A549 (cell line): ENCODE measurements around the gene BANF1. TPM values are rescaled to one million over a fixed set of nuclear protein-coding genes. Genes with fewer than 3 reads are reported as not detected.

Source experiments
- ATAC-seq, 2 experiments: fragments of 200-7000 bp in 1 of 2; fragments of >200 bp in 1 of 2; cut with Nextera tagmentation in 1 of 2; cut with Tn5 transposase in 1 of 2; 3 replicates each; pipeline versions ENCODE4 v1.8.0 to v1.9.1; 2018 to 2020; ENCODE audit warnings: mild to moderate bottlenecking in 1 of 2, moderate library complexity in 1 of 2
- CTCF ChIA-PET: fragments of 300-600 bp; sonication (Branson Sonifier 250); formaldehyde crosslinking; extraction: SDS; loops from one replicate; lab custom pipeline; 2021; ENCODE audit warnings: antibody characterized with exemption, inconsistent platforms; lab: Yijun Ruan, JAX
- POLR2A ChIA-PET: fragments of 350-600 bp; formaldehyde crosslinking; extraction: SDS; loops from one replicate; lab custom pipeline; 2021; ENCODE audit warnings: antibody characterized with exemption, inconsistent platforms; lab: Yijun Ruan, JAX
- DNase-seq, 2 experiments: peaks; one replicate each; pipeline versions ENCODE4 v3.0.0 to v3.0.0-alpha.2; 2011 to 2016; ENCODE audit warnings: low read depth in 1 of 2, low spot score in 1 of 2
- FAIRE-seq: peaks from 2 replicates; lab custom pipeline; 2011; peaks lifted over from hg19 to GRCh38; lab: Jason Lieb, UNC
- H3K27ac ChIP-seq, 2 experiments: fragments of >200 bp; sonication (Bioruptor Twin); formaldehyde crosslinking; 3 replicates each; pipeline ENCODE4 v1.5.1; 2016 to 2017
- H3K4me1 ChIP-seq: fragments of >200 bp; sonication (Bioruptor Twin); formaldehyde crosslinking; 3 replicates; pipeline ENCODE4 v1.6.1; 2016
- H3K4me2 ChIP-seq: fragments of >200 bp; sonication (Bioruptor Twin); formaldehyde crosslinking; 3 replicates; pipeline ENCODE4 v1.6.1; 2016
- H3K4me3 ChIP-seq: fragments of >200 bp; sonication (Bioruptor Twin); formaldehyde crosslinking; 3 replicates; pipeline ENCODE4 v1.5.1; 2016
- H3K9me3 ChIP-seq: fragments of >200 bp; sonication (Bioruptor Twin); formaldehyde crosslinking; 3 replicates; pipeline ENCODE4 v1.6.1; 2016
- BHLHE40 ChIP-seq: IDR thresholded peaks from 2 replicates; pipeline ENCODE4 v1.6.1; 2012; ENCODE audit warnings: low read depth, low read length, inconsistent platforms
- CBX8 ChIP-seq: fragments of 200-600 bp; sonication (generic); IDR thresholded peaks from 2 replicates; pipeline ENCODE4 v1.6.1; 2016
- CHD2 ChIP-seq: fragments of 150-350 bp; IDR thresholded peaks from 2 replicates; pipeline ENCODE4 v1.6.1; 2014; ENCODE audit warnings: low read length; ENCODE audit not compliant: partially characterized antibody
- CHD4 ChIP-seq: fragments of 200-600 bp; sonication (generic); IDR thresholded peaks from 2 replicates; pipeline ENCODE4 v1.6.1; 2016; ENCODE audit warnings: antibody characterized with exemption, mild to moderate bottlenecking, borderline replicate concordance
- ESRRA ChIP-seq: fragments of 150-350 bp; IDR thresholded peaks from 2 replicates; pipeline ENCODE4 v1.6.1; 2014; ENCODE audit warnings: mild to moderate bottlenecking, low read length, borderline replicate concordance
- FOSB ChIP-seq: fragments of 250-450 bp; sonication (Bioruptor Pico); IDR thresholded peaks from 2 replicates; pipeline ENCODE4 v1.5.0; 2020; ENCODE audit warnings: mild to moderate bottlenecking, moderate library complexity
- FOSL2 ChIP-seq, 2 experiments: fragments of 450-650 bp in 1 of 2; fragments of >200 bp in 1 of 2; sonication (Bioruptor Twin) in 1 of 2; formaldehyde crosslinking; IDR thresholded peaks; 2 replicates each; pipeline versions ENCODE4 v1.5.0 to v1.6.1; 2016 to 2020; ENCODE audit warnings: mild to moderate bottlenecking in 1 of 2, moderate library complexity in 1 of 2
- HDAC2 ChIP-seq: fragments of 200-600 bp; sonication (generic); IDR thresholded peaks from 2 replicates; pipeline ENCODE4 v1.6.1; 2016
- HOXA7 ChIP-seq: fragments of 250-450 bp; sonication (Bioruptor Pico); IDR thresholded peaks from 2 replicates; pipeline ENCODE4 v1.5.0; 2020; ENCODE audit warnings: mild to moderate bottlenecking, moderate library complexity
- HOXB13 ChIP-seq: fragments of 250-450 bp; sonication (Bioruptor Pico); IDR thresholded peaks from 2 replicates; pipeline ENCODE4 v1.5.0; 2020; ENCODE audit warnings: low read depth, mild to moderate bottlenecking, moderate library complexity
- HOXB5 ChIP-seq: fragments of 250-450 bp; sonication (Bioruptor Pico); IDR thresholded peaks from 2 replicates; pipeline ENCODE4 v1.5.0; 2020; ENCODE audit warnings: mild to moderate bottlenecking, moderate library complexity
- JUN ChIP-seq, 2 experiments: fragments of >200 bp; sonication (Bioruptor Twin); formaldehyde crosslinking; IDR thresholded peaks; 2 replicates in 1 of 2; 3 replicates in 1 of 2; pipeline ENCODE4 v1.6.1; 2016 to 2017
- JUNB ChIP-seq: fragments of >200 bp; sonication (Bioruptor Twin); formaldehyde crosslinking; IDR thresholded peaks from 2 replicates; pipeline ENCODE4 v1.6.1; 2016
- KDM1A ChIP-seq: fragments of 200-600 bp; sonication (generic); IDR thresholded peaks from 2 replicates; pipeline ENCODE4 v1.6.1; 2016; ENCODE audit warnings: low read depth, mild to moderate bottlenecking
- MAFK ChIP-seq: fragments of 450-650 bp; IDR thresholded peaks from 2 replicates; pipeline ENCODE4 v1.6.1; 2014; ENCODE audit not compliant: partially characterized antibody
- MYC ChIP-seq: IDR thresholded peaks from 2 replicates; pipeline ENCODE4 v1.6.1; 2012; ENCODE audit warnings: mild to moderate bottlenecking, inconsistent platforms, low read length, improper control_type of control experiment, borderline replicate concordance
- NFE2L2 ChIP-seq: fragments of 150-350 bp; conservative IDR thresholded peaks from 2 replicates; pipeline ENCODE4 v1.6.1; 2014; ENCODE audit warnings: low read length
- NR3C1 ChIP-seq: fragments of >200 bp; sonication (Bioruptor Twin); formaldehyde crosslinking; IDR thresholded peaks from 3 replicates; pipeline ENCODE4 v1.6.1; 2017
- POLR2A ChIP-seq: IDR thresholded peaks from 2 replicates; pipeline ENCODE4 v1.6.1; 2012; ENCODE audit warnings: mild to moderate bottlenecking, low read length
- POLR2AphosphoS2 ChIP-seq: conservative IDR thresholded peaks from 2 replicates; pipeline ENCODE4 v1.6.1; 2012; ENCODE audit warnings: low read length, improper control_type of control experiment, inconsistent platforms
- RAD21 ChIP-seq, 2 experiments: fragments of >200 bp in 1 of 2; sonication (Bioruptor Twin) in 1 of 2; formaldehyde crosslinking in 1 of 2; IDR thresholded peaks in 1 of 2; conservative IDR thresholded peaks in 1 of 2; 2 replicates in 1 of 2; 3 replicates in 1 of 2; pipeline ENCODE4 v1.6.1; 2012 to 2018; ENCODE audit warnings: inconsistent platforms in 1 of 2
- RCOR1 ChIP-seq: fragments of 150-350 bp; IDR thresholded peaks from 2 replicates; pipeline ENCODE4 v1.6.1; 2014; ENCODE audit warnings: antibody characterized with exemption, low read length, low read depth
- RFX5 ChIP-seq: fragments of 450-650 bp; IDR thresholded peaks from 2 replicates; pipeline ENCODE4 v1.7.1; 2014; ENCODE audit warnings: antibody characterized with exemption, mild to moderate bottlenecking, moderate library complexity
- SMC3 ChIP-seq: fragments of >200 bp; sonication (Bioruptor Twin); formaldehyde crosslinking; IDR thresholded peaks from 3 replicates; pipeline ENCODE4 v1.6.1; 2018; ENCODE audit warnings: inconsistent platforms
- SREBF2 ChIP-seq: fragments of 450-650 bp; IDR thresholded peaks from 2 replicates; pipeline ENCODE4 v1.6.1; 2014; ENCODE audit warnings: mild to moderate bottlenecking, moderate library complexity
- TFCP2L1 ChIP-seq: fragments of 250-450 bp; sonication (Bioruptor Pico); IDR thresholded peaks from 2 replicates; pipeline ENCODE4 v1.5.0; 2021; ENCODE audit warnings: mild to moderate bottlenecking
- TP53 ChIP-seq: fragments of 250-450 bp; sonication (Bioruptor Pico); IDR thresholded peaks from 2 replicates; pipeline ENCODE4 v1.5.0; 2021; ENCODE audit warnings: mild to moderate bottlenecking, moderate library complexity
- ZFP36 ChIP-seq: fragments of 450-650 bp; IDR thresholded peaks from 2 replicates; pipeline ENCODE4 v1.6.1; 2014; ENCODE audit warnings: borderline replicate concordance; ENCODE audit not compliant: partially characterized antibody
- WGBS: methylation state at CpG from one replicate; pipeline ENCODE4 v1.1.6; 2017; ENCODE audit errors: missing lambda C conversion rate; 5-methylcytosine and 5-hydroxymethylcytosine counted together
- polyA plus RNA-seq, 4 experiments: library from polyadenylated mRNA; depleted of rRNA in 3 of 4; stranded (reverse); fragments of >200 nt; fragmentation: RNase III in 1 of 4; extraction: RNeasy Plus Mini Kit Qiagen cat#74134 plus additional on column Dnase treatment in 1 of 4; gene quantifications; 2 replicates in 3 of 4; 3 replicates in 1 of 4; pipeline ENCODE4 v1.2.3, GENCODE V29; 2011 to 2017
- TF ChIP-seq, protein P1 (sequence below): fragments of 450-650 bp; IDR thresholded peaks from 2 replicates; pipeline ENCODE4 v1.6.1; 2014; ENCODE audit warnings: antibody characterized with exemption
- TF ChIP-seq, protein P2 (sequence below): IDR thresholded peaks from 2 replicates; pipeline ENCODE4 v1.6.1; 2012
- TF ChIP-seq, protein P3 (sequence below): fragments of 250-450 bp; sonication (Bioruptor Pico); IDR thresholded peaks from 2 replicates; pipeline ENCODE4 v1.5.0; 2021; ENCODE audit warnings: mild to moderate bottlenecking, moderate library complexity, borderline replicate concordance

The BANF1 gene
- polyA plus RNA-seq, 2 of the 4 experiments (the other 2 are of a cell fraction), result 309 to 399 TPM

DNA sequence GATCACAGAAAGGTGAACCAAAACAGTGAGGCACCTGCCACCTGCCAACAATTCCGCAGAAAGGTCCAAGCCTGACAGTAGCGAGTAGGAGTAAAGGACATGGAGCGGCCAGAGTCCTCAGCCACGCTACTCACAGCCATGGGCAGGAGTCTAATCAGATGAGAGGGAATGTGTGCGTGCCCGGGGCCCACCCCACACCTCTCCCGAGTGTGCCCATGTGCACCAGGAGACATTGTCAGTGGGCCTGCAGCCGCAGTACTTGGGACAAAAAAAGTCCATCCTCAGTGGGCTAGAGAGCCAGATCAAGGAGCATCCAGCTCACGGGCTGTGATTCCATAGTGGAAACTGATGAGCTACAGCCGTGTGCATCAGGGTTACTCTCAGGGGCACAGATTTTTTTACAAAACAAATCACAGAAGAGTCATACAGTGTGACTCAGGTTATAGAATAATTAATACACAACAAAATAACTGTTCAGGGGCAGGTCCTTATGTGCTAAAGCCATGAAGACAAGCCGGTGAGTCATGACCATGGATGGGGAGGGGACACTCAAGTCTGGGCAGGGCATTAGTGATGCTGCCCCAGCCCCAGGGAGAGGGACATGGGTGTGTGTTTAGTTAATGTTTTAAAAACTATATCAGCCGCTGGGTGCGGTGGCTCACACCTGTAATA, 28.7 kb upstream of the BANF1 start:
- 90% methylated on average over 13 of the region's 13 CpGs for WGBS
- no peak for TF ChIP-seq JUNB
- TF ChIP-seq RFX5, result no peak
- no peak for TF ChIP-seq SREBF2
- no peak for TF ChIP-seq MAFK
- TF ChIP-seq HOXB13 (CRISPR knock-in tag), result no peak
- TF ChIP-seq NFE2L2, result no peak
- TF ChIP-seq TFCP2L1 (CRISPR knock-in tag), result no peak
- TF ChIP-seq MYC, result no peak
- TF ChIP-seq ESRRA, result no peak
- TF ChIP-seq RCOR1, result no peak
- TF ChIP-seq POLR2A, result no peak
- no peak for TF ChIP-seq RAD21 (conservative IDR thresholded peaks at IDR 0.05 in 1 of 2, IDR thresholded peaks at IDR 0.05 in 1 of 2)
- TF ChIP-seq TP53 (CRISPR knock-in tag), result no peak
- no peak for TF ChIP-seq FOSL2 (IDR thresholded peaks at IDR 0.05)
- no peak for TF ChIP-seq FOSL2 (CRISPR knock-in tag; IDR thresholded peaks at IDR 0.05)
- no peak for TF ChIP-seq HOXA7
- no peak for TF ChIP-seq NR3C1
- TF ChIP-seq CHD4, result no peak
- TF ChIP-seq, all 56 proteins: peak for 0
- Histone ChIP-seq H3K27ac (no peak overlapping the region), H3K4me1 (no peaks in the 10 kb centered on the region), H3K4me3 (no peak overlapping the region), H3K4me2 (no peak overlapping the region), H3K9me3 (no peaks in the 10 kb centered on the region)
- DNase-seq, result no peak
- ChIA-PET CTCF (interaction anchor here (0.6 to 2.0 kb wide), 5 partner anchors 11 to 184 kb away, joined by 3 to 8 read pairs (median 3); no protein-coding TSS in a partner anchor), POLR2A (no interaction called here)
- FAIRE-seq, result no peak
- ATAC-seq, result no peak; a peak in 1 of 6 replicates

DNA sequence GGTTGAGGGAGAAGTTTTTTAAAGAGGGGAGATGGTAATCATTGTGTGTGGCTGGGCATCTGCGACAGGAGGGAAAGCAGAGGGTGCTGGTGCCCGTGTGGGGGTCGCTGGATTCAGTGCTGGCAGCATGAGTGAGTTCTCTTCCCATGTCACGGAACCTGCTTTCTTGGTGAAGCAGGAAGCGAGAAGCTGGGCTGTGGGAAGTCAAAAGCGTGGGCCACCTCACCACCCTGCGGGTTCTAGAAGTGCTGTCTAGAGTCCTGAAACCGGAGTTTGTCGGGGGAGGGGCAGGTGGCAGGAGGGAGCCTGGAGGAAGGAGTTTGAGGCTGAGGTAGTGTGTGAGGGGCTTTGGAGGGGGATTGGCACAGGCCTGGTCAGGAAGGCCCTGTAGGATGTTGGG, 26.5 kb upstream of the BANF1 start:
- ATAC-seq, result no peak
- Histone ChIP-seq H3K4me3 (no peak overlapping the region), H3K27ac (no peak overlapping the region), H3K4me2 (no peak overlapping the region), H3K4me1 (no peaks in the 10 kb centered on the region), H3K9me3 (no peaks in the 10 kb centered on the region)
- WGBS, result 93% methylated on average over 9 of the region's 9 CpGs
- CTCF ChIA-PET, result interaction anchor here (1.7 to 11.8 kb wide), 3 partner anchors 14 to 92 kb away, joined by 5 to 163 read pairs (median 41); partner anchors contain the start of genes CCDC85B and FIBP
- DNase-seq, result no peak
- TF ChIP-seq CHD2 (no peak), ESRRA (no peak), POLR2AphosphoS2 (no peak)
- no peak for FAIRE-seq
- POLR2A ChIA-PET, result no interaction called here

DNA sequence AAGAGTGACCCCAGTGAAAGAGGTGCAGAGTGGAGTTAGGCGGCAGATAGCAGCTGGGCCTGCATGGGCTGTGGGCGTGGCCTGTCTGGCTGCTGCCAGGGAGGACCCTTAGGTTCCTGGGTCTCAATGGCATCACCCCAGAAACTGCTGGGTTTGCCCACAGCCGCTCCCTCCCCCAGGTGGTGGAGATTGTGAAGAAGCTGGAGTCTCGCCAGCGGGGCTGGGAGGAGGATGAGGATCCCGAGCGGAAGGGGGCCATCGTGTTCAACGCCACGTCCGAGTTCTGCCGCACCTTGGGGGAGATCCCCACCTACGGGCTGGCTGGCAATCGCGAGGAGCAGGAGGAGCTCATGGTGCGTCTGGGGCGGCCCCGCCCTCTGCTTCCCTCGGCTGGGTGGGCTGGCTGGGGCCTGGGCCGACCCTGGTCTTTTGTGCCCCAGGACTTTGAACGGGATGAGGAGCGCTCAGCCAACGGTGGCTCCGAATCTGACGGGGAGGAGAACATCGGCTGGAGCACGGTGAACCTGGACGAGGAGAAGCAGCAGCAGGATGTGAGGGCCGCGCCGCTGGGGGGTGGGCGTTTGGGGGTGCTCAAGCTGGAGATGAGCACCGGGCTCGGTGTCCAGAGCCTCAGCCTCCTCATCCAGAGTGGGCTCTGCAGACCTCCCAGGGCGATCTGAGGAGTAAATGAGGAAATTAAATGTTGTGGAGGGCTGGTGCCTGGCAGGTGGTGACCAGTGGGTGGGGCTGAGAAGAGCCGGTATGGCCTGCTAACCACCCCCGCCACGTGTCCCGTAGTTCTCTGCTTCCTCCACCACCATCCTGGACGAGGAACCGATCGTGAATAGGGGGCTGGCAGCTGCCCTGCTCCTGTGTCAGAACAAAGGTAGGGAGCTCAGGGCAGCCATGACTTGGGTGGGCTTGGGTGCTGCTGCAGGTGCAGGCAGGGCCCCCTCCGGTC, 25.8 kb upstream of the BANF1 start:
- Histone ChIP-seq H3K4me1 (no peaks in the 10 kb centered on the region), H3K9me3 (no peaks in the 10 kb centered on the region), H3K27ac (no peak overlapping the region), H3K4me3 (no peak overlapping the region), H3K4me2 (no peak overlapping the region)
- ATAC-seq (no peak), DNase-seq (no peak), FAIRE-seq (no peak)
- 88% methylated on average over 39 of the region's 43 CpGs for WGBS
- ChIA-PET POLR2A (no interaction called here), CTCF (interaction anchor here (1.0 to 11.8 kb wide), 7 partner anchors 8 to 92 kb away, joined by 3 to 163 read pairs (median 5); partner anchors contain the start of genes CCDC85B and FIBP)
- TF ChIP-seq SMC3, result no peak
- no peak for TF ChIP-seq CBX8
- TF ChIP-seq, protein P1, sequence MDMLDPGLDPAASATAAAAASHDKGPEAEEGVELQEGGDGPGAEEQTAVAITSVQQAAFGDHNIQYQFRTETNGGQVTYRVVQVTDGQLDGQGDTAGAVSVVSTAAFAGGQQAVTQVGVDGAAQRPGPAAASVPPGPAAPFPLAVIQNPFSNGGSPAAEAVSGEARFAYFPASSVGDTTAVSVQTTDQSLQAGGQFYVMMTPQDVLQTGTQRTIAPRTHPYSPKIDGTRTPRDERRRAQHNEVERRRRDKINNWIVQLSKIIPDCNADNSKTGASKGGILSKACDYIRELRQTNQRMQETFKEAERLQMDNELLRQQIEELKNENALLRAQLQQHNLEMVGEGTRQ, result no peak
- no peak for TF ChIP-seq HOXB5
- no peak for TF ChIP-seq SREBF2
- no peak for TF ChIP-seq TFCP2L1 (CRISPR knock-in tag)
- TF ChIP-seq FOSB (CRISPR knock-in tag), result no peak
- TF ChIP-seq, protein P2, sequence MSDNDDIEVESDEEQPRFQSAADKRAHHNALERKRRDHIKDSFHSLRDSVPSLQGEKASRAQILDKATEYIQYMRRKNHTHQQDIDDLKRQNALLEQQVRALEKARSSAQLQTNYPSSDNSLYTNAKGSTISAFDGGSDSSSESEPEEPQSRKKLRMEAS, result no peak
- no peak for TF ChIP-seq JUN (IDR thresholded peaks at IDR 0.05)
- no peak for TF ChIP-seq BHLHE40
- TF ChIP-seq RFX5, result no peak
- no peak for TF ChIP-seq HOXB13 (CRISPR knock-in tag)
- TF ChIP-seq ZFP36, result no peak
- TF ChIP-seq, protein P3, sequence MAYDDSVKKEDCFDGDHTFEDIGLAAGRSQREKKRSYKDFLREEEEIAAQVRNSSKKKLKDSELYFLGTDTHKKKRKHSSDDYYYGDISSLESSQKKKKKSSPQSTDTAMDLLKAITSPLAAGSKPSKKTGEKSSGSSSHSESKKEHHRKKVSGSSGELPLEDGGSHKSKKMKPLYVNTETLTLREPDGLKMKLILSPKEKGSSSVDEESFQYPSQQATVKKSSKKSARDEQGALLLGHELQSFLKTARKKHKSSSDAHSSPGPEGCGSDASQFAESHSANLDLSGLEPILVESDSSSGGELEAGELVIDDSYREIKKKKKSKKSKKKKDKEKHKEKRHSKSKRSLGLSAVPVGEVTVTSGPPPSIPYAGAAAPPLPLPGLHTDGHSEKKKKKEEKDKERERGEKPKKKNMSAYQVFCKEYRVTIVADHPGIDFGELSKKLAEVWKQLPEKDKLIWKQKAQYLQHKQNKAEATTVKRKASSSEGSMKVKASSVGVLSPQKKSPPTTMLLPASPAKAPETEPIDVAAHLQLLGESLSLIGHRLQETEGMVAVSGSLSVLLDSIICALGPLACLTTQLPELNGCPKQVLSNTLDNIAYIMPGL, result no peak
- TF ChIP-seq KDM1A, result no peak
- no peak for TF ChIP-seq HDAC2
